OCI-LY3 (cell line): ENCODE measurements around the gene LIM2.
"Not testable (repeated sequence)": the region's sequence is repeated elsewhere in the genome, so short reads cannot be mapped to it uniquely, and the experiment has no call there.

Source experiments
- EZH2phosphoT487 ChIP-seq: fragments of 200-600 bp; shearing (Covaris generic); IDR thresholded peaks from 2 replicates; pipeline ENCODE4 v1.6.1; 2018; ENCODE audit warnings: antibody characterized with exemption, mixed run types, low read depth
- TF ChIP-seq, protein P1 (sequence below): fragments of 200-600, 300-600 bp; sonication (generic); IDR thresholded peaks from 2 replicates; pipeline ENCODE4 v1.5.1; 2014; ENCODE audit warnings: antibody characterized with exemption, low read length, low read depth

DNA sequence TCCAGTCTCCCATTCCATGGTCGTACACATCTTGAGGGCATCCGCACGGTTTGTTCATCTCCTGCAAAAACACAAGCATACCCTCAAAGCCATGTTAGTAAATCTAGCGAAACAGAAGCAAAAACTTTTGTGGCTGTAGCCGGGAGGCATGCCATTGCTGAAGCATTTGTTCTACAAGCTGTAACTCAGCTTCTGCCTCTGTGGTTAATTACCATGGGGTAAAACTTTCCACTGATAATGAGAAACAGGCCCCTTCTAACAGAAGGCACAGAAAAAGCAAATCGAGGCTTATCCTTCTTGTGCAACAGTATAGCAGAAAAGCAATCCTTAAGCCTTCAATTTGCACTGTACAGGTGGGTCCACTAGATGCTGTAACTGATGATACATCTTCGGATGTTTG lies 12.2 kb upstream of the LIM2 start:
- TF ChIP-seq, protein P1, sequence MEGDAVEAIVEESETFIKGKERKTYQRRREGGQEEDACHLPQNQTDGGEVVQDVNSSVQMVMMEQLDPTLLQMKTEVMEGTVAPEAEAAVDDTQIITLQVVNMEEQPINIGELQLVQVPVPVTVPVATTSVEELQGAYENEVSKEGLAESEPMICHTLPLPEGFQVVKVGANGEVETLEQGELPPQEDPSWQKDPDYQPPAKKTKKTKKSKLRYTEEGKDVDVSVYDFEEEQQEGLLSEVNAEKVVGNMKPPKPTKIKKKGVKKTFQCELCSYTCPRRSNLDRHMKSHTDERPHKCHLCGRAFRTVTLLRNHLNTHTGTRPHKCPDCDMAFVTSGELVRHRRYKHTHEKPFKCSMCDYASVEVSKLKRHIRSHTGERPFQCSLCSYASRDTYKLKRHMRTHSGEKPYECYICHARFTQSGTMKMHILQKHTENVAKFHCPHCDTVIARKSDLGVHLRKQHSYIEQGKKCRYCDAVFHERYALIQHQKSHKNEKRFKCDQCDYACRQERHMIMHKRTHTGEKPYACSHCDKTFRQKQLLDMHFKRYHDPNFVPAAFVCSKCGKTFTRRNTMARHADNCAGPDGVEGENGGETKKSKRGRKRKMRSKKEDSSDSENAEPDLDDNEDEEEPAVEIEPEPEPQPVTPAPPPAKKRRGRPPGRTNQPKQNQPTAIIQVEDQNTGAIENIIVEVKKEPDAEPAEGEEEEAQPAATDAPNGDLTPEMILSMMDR, result not testable (repeated sequence)
- TF ChIP-seq EZH2phosphoT487, result not testable (repeated sequence)
